Uterus (tissue), 2 donors: ENCODE data around the gene MYOM3.

Experiments used
- CTCF ChIP-seq, 4 experiments: fragments of 200-600 bp in 2 of 4; fragments of 450-650 bp in 2 of 4; sonication (generic) in 2 of 4; IDR thresholded peaks; one replicate each; pipeline ENCODE4 v1.5.1; 2016 to 2019; ENCODE audit warnings: antibody characterized with exemption in 4 of 4, mild to moderate bottlenecking in 2 of 4, moderate library complexity in 1 of 4
- POLR2A ChIP-seq, 2 donors: fragments of 450-650 bp; IDR thresholded peaks; one replicate each; pipeline ENCODE4 v1.6.1; 2016; ENCODE audit warnings: antibody characterized with exemption in 2 of 2, mild to moderate bottlenecking in 1 of 2, moderate library complexity in 1 of 2

GRCh38 chr1:24090736-24091135, 21.2 kb downstream of the MYOM3 start:
- TF ChIP-seq CTCF (IDR thresholded peaks at IDR 0.05) (no peak), POLR2A (IDR thresholded peaks at IDR 0.05) (no peak)
